Head of caudate nucleus (tissue), 42 donors: Measurements from ENCODE around the gene PRR33.
A peak's percentile ranks its signal among the peaks of the same experiment; 100 is the strongest.

Experiments used
- DNase-seq, 42 donors: peaks; one replicate each; pipeline versions ENCODE4 v3.0.0 to v3.0.0-alpha.2; 2020 to 2021; ENCODE audit warnings: mixed read lengths in 7 of 42
- intact Hi-C: fragments of 100-400 bp; cut with DNase I; formaldehyde crosslinking; loops from one replicate; pipeline ENCODE4 v1.15.0; 2022

PRR33 gene

DNA sequence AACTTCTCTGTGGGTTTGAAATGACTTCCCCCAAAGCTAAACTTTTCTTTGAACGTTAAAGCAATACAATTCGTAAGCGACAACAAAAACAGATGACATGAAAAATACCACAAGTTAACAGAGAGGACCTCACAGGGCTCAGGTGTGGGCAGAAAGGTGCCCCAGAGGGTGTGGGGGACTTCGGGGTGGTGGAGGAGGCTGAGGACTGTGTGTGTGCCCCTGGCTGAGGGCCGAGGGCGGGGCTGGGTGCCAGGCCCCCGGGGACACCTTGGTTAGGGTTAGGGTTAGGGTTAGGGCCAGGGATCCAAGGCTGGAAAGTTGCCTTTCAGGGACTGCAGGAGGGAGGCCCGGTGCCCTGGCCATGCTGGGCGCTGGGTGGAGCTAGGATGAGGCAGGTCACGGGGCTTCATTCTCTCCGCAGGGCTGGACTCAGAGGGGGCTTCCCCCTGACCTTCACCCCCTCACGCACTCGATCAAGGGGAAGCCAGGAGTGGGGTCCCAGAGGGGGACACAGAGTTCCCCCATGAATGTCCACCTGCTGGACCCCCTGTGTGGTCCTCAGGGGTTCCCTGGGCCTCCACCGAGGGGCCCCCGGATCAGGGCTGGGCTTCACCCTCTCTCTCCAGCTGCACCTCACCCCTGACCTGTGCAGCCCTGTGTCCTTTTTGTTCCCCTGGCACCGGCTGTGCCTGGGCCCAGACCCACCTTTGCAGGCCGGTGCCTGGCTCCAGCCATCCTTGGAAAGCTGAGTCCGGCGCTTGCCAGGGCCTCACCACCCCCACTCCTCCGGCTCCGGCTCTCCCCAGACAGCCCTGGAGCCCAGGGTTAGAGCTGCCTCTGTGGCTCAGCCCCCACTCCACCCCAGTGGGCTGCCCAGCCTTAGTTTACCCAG is 45.9 kb downstream of the PRR33 start:
- no peak for DNase-seq
- intact Hi-C loops = no loop called here

DNA sequence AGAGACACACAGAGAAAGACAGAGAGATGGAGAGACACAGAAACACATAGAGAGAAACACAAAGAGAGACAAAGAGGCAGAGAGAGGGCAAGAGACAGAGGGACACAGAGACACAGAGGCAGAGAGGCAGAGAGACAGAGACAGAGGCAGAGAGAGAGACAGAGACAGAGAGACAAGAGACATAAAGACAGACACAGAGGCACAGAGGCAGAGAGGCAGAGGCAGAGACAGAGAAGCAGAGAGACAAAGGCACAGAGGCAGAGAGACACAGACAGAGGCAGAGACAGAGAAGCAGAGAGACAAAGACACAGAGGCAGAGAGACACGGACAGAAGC is 46.6 kb downstream of the PRR33 start:
- intact Hi-C loops = no loop called here
- no peak for DNase-seq

DNA sequence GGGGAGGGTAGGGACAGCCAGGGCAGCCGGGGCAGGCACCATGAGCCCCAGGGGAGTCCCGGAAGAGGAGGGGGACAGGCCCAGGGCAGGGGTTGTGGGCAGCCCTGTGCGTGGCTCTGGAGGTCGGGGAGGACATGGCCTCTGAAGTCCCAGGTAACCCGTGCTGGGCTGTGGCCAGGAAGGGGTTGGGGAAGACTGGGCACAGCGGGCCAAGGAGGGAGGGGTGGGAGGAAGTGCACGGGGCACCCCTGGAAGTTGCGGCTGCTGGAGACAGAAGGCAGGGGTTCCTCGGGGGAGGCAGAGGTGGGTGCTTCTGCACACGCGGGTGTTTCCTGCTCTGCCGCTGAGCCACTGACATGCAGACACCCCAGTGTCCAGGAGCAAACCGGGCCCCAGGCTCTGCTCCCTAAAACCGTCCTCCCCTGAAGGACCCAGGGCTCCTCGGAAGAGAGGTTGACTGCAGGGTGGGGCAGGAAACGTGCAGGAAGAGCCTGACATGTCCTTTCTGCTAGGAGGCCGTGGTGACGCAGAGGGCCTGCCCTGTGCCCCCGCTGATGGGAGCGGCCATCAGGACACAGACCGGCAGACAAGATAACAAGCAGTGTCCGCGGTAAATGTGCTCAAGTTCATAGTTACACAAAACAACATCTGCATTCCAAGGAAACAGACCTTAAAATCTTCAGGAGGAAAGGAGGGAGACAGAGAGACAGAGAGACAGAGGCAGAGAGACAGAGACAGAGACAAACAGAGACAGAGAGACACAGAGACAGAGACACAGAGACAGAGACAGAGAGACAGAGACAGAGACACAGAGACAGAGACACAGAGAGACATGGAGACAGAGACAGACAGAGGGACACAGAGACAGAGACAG is 47.2 kb downstream of the PRR33 start:
- DNase-seq = no peak
- intact Hi-C loops = no loop called here

DNA sequence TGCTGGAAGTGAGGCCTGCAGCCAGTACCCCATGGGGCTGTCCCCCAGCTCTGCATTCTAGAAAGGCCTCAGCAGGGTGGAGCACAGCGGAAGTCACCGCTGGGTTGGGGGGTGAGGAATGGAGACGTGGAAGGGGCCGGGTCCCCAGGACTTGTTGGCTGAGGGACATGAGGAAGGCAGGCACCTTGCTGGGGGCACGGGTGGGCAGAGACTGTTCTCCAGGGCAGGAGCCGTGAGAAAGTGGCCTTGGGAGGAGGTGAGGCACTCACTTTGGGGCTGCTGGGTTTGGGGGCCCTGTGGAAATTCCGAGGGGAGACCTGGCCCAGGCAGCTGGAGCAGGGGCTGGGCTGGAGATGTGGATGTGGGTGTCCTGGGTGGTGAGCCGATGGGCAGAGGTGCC is 47.9 kb downstream of the PRR33 start:
- intact Hi-C loops = no loop called here
- DNase-seq = no peak

DNA sequence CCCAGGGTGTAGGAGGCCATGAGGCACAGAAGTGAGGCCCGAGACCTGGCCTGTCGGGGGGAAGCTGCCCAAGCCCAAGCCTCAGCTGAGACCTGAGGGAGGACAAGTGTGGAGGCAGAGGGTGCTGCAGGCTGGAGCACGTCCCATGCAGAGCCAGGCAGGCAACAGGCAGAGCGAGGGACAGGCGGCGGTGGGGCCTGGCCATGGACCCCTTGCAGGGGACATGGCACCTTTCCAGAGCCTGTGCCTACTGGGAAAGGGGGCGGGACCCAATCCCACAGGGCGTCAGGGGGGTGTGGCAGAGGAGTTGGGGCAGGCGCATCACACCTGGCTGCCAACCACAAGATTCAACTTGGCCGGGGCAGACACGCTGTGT is 48.6 kb downstream of the PRR33 start:
- intact Hi-C loops = no loop called here
- DNase-seq = no peak

DNA sequence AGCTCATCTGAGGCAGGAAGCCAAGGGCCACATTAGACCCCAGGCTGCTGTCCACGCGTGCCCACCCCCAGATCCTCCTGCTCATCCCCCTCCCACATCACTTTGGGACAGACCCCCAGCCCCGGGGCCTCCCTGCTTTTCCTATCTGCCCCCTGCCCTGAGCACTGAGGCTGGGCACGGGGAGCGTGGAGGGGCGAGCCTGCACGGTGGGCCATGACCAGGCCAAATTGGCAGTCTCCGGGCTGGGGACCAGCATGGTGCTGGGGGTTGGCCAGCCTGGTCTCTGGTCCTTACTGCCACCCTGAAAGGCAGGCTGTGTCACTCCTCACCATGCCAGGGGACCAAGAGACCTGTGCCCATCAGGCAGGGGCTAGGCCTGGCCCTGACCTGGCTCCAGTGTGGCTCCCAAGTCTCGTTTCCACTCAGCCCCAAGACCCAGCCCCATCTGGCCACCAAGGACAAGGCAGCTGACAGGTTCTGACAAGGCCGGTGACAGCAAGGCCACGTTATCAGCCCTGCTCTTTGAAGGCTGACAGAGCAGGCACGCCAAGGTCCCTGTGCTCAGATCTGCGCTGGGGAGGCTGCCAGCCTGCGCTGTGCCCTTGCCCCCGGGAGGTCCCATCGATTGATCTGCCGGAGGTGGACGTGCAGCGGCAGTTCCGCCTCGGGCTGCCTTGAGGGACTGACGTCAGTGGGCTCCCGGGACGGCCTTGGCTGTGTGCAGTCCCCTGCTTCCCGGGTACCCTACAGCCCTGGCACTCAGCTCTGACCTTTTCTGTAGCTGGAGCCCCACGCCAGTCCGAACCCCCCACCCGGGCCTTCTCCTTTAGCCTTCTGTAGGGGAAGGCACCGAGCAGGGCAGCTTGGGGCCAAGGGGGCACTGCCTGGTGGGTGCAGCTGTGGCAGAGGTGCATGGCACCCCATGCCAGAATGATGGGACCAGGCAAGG is 49.3 kb downstream of the PRR33 start:
- no peak for DNase-seq
- intact Hi-C loops = no loop called here

DNA sequence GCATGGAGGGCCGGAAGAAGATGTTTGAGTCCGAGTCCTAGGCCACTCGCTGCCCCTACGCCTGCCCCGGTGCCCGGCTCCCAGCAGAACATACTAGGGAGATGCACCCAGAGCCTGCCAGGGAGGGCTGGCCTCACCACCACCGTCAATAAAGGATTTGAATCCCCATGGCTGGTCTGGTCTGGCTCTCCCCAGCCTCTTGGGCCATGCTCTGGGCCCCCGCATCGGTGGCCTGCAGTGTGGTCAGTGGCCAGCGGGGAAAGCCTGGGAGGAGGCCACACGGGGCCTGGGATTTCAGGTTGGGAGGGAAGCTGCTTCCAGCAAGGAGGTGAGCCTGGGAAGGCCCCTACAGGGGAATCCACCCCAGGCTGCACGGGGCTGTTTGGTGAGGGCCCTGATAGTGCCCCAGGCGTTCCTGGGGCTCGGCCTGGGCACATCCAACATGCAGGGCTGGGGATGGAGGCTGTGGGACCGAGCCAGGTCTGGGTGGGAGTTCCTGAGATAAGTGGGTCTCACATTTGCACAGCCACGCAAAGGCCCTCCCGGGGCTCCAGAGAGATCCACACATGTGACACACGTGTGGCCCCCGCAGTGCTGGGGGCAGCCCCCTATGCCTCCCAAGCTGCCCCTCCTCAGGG is 50.1 kb downstream of the PRR33 start:
- intact Hi-C loops = no loop called here
- DNase-seq = no peak

DNA sequence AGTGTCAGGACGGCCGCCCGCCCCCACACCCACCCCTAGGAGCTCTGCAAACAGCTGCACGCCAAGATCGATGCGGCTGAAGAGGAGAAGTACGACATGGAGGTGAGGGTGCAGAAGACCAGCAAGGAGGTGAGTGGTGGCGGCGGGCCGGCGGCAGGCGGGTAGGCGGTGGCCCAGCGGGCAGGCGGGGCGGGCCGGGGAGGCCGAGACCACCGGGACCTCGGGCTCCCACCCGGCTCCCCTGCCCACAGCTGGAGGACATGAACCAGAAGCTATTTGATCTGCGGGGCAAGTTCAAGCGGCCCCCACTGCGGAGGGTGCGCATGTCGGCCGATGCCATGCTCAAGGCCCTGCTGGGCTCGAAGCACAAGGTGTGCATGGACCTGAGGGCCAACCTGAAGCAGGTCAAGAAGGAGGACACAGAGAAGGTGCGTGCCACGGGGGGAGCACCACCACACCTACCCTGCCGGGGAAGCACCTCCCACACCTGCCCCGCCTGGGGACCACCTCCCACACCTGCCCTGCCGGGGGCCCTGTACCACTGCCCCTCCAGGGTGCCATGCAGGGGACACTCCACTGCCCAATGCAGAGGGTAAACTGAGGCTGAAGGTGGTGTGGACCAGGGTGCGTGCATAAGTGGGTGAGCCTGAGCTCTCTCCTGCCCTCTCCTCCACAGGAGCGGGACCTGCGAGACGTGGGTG is 50.8 kb downstream of the PRR33 start:
- no peak for DNase-seq
- intact Hi-C loops = no loop called here

DNA sequence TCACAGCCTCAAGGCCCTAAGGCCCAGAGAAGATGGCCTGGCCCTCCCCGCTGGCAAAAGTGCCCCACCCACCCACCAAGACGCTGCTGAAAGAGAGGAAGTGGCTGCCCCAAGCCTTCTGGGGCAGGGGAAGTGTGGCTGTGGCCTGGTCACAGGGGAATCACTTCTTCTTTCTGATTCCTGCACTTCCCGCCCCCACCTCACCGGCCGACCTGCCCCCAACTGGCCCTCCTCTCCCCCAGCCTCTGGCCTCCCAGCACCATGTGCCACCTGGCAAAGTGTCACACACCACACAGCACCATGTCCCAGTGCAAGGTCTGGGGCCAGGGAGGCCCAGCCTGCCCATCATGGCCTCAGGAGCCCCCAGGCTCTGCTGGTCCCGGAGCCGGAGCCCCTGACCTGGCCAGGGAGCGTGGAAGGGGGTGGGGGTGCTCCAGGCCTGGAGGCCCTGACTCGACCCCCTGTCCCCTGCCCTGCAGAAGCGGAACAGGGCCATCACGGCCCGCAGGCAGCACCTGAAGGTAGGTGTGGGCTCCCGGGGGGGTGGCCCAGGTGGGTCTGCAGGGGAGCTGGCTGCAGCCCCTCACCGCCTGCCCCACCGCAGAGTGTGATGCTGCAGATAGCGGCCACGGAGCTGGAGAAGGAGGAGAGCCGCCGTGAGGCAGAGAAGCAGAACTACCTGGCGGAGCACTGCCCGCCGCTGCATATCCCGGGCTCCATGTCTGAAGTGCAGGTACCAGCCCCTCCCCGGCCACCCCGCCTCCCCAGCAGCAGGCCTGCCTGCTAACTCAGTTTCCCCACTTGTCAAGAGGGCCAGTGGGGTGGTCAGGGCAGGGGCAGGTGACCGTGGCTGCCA is 51.5 kb downstream of the PRR33 start:
- intact Hi-C loops = no loop called here
- DNase-seq = peak in 28 of 42 donors; percentile 16 to 68 (median 40)

DNA sequence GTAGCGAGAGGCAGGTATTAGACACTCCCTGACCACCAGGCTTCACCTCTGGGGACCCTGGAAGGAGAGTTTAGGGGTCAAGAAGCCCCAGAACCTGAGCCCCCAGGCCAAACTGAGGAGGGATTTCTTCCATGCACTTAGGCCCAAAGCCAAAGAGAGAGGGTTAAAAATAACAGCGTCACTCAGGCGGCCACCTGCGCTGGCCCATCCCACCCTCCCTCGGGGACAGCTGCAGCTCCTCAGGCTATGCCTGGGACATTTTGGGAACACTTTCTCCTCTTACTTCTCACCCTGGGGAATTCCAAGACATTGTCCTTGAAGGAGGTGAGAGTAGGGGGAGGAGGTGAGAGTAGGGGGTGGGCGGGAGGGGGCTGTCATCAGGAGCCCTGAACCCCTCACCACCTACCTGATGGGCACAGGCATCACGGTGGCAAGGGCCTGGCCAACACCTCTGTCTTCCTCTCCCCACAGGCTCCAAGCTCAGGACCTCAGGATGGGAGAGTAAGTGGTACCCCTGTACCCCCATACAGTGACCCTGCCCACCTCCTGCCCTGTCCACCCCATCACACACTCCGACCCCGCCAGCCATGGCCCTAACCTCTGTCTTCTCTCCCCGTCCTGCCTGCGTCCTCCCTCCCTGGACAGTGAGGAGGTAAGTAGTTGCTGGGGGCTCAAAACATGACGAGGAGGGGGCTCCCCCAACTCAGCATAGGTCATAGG is 52.3 kb downstream of the PRR33 start:
- no peak for DNase-seq
- intact Hi-C loops = no loop called here

DNA sequence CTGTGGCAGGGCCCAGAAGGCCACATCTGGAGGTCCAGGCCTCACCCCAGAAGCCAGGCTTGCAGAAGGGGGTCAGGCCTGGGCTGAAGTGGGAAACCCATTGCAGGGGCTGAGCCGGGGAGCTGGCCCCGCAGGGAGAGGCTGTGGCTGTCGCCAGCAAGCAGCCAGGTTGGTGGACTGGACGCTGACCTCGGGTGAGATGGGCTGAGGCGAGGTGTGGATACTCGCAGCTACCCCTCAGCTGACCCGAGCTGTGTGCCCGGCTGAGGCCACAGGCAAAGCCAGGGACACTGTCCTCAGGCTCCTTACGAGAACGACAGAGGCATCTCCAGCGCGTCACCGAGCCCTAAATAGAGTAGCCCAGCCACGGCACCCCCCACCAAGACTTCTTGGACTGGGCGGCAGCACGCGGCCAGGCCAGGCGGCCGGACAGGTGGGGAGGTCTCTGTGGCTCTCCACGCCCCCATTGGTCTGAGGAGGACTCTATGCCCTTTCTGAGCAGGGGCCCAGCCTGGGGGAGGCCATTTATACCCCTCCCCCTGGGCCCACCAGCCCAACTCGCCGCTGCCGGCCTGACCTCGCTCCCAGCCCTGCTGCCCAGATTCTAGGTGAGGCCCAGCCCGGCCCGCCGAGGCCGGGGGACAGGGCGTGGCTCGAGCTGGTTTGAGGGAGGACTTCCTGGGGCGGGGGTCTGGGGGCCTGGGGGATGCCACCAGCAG is 53.1 kb downstream of the PRR33 start, which contains the start of gene TNNI2:
TSS of gene TNNI2 (plus strand) at position 556 of the 719 bp plus-strand sequence. CDS start 716 bp downstream, outside the sequence.
- intact Hi-C loops = no loop called here
- no peak for DNase-seq
